HG02678 (cell line): ENCODE results near the gene ZFYVE1.
"Not testable (repeated sequence)": the region's sequence is repeated elsewhere in the genome, so short reads cannot be mapped to it uniquely, and the experiment has no call there.

Experiments
- ATAC-seq: cut with Tn5 transposase; IDR thresholded peaks from one replicate; pipeline ENCODE4 v1.9.1; 2021; ENCODE audit warnings: mild to moderate bottlenecking, moderate library complexity; ENCODE audit not compliant: unreplicated experiment

The ZFYVE1 gene

DNA sequence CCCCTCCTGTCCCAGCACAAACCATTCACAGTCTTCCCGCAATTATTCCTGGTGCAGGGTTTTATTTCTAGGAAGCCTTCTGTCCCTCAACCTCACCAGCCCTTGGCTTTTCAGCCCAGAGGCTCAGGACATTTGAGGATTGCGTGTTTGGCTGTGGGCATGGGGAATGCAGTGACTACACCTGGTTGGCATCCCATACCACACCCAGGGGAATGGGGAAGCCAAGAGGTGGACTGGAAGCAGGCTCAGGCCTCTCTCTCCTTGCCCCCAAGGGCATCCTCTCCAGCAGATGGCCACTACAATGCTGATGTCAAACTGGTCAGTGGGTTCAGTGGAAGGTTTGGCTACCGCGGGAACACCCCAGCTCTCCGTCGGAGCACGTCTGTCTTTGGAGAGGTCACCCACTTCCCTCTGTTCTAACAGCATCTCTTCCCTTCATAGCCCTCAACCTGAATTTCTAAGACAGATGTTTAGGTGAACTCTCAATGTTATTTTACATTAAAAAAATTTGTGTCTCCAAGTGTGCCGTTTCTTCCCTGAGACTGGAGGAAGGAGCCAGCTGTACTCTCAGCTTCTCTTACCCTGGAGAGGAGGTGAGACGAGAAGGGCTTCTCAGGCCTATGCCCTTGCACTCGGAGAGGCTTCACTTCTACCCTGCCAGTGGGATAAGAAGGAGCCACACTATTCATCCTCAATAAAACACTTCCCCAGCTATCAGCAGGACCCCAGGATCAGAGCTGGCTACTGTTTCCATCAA, 65.1 kb downstream of the ZFYVE1 start:
- no peak for ATAC-seq

DNA sequence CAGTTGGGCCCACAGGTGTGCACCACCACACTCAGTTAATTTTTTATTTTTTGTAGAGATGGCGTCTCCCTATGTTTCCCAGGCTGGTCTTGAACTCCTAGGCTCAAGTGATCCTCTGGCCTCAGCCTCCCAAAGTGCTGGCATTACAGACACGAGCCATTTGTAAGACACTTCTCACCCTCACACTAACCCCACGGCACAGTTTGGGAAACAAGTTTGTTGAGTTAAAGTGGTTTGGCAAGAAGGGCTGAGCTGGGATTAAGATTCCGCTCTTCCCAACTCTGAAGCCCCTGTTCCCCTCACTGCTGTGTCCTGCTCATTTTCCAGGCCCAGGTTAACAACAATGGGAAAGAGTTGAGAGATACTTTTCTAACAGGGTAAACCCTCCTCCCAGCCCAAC, 65.9 kb downstream of the ZFYVE1 start:
- ATAC-seq, result not testable (repeated sequence)

DNA sequence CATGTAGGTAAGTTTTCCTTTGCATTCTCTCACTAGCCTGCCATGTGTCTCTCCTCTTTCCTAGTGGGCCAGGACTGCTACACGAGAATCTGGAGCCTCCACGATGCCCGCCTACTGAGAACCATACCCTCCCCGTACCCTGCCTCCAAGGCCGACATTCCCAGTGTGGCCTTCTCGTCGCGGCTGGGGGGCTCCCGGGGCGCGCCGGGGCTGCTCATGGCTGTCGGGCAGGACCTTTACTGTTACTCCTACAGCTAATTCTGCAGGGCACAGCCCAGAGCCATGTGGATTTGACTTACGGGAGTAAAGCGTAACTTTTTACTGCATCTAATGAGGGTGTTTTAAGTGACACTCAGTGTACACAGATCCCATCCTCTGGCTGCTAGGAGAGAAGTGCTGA, 68.4 kb downstream of the ZFYVE1 start:
- no peak for ATAC-seq

DNA sequence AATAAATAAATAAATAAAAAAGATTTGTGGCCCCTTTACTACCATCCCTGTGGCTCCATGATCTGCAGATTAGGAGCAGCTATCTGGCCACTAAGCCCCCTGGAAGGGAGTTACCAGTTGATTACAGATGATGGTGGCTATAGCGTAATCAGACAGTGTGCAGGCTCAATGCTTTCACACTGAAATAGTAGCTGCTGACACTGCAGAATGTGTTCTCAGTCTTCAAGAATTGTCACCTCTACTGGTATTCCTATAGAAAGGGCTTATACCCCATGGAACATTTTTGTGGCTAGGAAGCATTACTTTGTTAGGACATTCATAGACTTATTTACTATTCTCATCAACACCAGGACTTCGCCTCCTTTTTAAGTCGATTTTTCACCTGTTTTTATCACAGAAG, 69.7 kb downstream of the ZFYVE1 start:
- no peak for ATAC-seq

DNA sequence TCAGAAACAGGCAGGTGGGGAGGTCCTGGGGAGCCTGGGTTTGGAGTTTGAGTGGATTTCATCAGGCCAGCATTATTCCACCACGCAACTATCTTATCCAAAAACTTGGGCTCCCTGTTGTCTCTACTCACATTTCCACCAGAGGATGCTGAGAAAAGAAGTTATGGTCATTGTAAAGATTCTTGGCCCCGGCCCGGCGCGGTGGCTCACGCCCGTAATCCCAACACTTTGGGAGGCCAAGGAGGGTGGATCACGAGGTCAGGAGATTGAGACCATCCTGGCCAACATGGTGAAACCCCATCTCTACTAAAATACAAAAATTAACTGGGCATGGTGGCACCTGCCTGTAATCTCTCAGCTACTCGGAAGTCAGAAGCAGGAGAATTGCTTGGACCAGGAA, 70.2 kb downstream of the ZFYVE1 start:
- not testable (repeated sequence) for ATAC-seq

DNA sequence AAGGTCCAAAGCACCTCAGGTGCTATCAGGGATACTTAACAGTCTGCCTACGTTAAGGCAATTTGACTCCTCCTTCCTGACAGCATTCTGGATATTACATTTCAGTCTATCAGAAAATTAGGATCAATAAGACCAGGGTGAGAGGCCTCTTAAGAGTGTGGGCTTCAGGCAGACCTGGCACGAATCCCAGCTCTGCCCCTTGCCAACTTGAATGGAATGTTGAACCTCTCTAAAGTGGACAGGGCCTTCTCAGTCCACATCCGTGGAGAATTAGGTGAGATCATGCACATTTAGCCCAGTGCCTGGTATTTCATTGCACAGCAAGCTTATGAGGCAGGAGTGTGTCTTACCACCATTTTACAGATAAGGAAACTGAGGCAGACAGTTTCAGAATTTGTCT, 74.7 kb downstream of the ZFYVE1 start:
- no peak for ATAC-seq

DNA sequence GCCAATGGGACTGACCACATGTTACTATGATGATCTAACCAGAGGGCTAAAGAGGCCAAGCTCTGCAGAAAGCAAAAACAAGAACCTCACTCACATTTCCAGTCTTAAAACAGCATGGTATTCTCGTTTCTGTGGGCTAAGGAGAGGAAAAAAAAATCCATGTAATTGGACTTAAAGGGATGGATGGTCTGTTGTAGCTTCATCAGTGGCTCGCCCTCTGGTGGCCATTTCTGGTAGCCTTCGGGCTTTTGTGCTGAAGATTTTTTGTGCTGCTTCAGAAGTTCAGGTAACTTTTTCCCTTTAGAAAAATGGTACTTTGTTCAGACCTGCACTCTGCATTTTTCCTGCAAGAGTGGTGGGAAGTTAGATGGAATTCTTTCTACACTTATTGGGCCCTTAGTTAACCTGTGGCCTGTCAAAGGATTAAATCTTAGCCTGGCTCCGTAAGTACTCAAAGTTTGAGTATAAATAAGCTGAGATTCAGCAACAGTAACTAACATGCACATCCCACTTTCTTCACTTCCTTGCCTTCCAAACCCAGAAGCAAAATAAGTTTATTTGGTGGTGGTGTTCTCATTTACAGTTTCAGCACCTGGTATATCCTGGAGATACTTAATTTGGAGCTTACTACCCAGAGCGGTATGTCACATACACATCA, 78.3 kb downstream of the ZFYVE1 start:
- ATAC-seq, result no peak

DNA sequence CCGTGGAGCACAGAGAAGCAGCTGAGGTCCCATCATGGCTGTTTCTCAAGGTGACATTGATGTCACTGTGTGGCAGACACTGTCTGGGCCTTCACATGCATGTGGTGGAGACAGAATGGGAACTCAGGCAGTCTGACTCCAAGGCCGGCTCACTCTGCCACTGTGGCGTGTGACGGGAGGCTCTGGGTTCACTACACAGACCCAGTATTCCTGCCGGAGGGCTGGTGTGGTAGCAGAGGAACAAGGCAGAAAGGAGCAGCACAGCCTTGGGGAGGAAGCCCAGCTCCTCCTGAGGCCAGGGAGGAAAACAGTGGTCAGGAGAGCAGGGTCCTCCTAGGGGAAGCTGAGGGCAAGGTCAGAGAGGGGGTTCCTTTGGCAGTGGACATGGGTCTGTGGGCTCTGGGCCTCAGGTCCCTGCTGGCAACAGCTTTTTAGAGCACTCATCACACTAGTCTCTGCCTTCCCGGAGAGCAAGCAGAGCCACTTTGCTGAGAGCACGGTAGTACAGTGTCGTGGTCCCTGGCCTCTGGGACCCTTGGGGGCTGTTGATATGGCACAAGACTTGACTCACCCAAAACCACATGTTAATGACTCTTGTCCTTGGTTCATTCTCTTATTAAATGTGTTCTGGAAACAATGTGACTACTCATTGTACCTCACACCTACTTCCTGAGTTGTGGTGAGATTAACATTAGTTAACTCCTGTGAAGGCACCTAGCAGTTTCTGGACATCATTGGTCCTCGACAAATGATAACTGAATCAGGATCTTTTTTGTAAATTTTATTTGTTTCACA, 79.3 kb downstream of the ZFYVE1 start:
- ATAC-seq, result no peak

DNA sequence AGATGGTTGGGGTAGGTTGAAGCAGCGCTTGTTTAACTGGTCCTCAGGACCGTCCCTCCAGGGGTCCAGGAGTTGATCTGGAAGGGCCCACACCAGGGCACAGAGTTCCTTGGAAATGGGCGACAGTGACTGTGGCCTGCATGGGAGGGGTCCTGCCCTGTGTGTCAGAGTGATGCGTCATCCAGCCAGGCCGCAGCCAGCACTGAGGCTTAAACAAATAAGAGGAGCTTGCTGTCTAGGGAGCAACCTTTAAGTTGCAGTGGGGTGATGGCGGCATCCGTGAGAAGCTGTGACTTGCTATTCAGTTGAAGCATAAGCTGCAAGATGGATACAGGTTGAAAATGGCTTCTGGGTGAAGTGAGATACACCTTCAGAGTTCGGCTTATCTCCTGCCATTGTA, 80.4 kb downstream of the ZFYVE1 start:
- ATAC-seq, result no peak

DNA sequence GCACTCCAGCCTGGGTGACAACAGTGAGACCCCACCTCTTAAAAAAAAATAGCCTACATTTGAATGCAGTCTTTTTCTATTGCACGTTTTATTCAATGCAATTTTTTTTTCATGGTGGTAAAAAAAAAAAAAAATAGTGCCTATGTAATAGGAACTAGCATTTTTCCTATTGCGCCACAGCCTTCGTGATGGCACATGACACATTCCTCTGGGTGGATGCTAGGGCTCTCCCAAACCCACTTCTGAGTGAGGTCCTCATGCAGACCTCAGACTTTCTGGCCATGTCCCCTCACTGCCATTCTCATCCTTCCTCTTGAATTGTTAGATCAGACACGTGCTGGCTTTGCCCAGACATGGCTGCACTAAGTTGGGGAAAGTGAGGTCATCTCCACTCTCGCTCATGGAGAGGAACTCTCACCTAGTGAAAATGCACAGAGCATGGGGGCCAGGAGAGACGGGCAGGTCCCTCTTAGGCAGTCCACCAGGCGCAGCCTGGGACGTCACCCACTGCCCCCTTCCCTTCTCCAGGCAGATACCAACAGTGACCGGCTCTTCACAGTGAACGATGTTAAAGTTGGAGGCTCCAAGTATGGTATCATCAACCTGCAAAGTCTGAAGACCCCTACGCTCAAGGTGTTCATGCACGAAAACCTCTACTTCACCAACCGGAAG, 81.4 kb downstream of the ZFYVE1 start:
- ATAC-seq, result no peak

DNA sequence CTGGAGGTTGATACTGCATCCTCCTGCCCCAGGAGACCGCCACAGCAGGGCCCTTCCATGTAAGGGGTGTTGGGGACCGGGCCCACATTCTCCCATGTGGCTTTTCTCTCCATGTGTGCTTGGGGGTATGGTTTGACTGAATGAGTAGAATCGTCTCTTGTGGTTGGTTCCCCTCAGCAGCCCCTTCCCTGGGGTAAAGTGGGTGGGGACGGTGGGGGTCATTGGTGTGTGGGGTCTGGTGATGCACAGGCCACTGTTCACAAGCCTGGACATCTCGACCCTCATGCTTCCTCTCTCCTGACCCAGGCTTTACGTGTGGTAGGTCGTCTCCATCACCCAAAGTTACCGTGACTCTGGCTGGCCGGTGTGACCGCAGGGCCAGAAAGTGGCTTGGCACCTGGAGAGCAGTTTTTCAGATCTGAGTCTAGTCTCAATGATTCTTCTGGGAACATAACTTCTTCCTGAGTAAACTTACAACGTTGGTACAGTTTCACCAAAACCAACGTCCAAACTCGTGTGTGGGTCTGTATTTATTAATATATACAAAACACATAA, 83.0 kb downstream of the ZFYVE1 start:
- no peak for ATAC-seq

DNA sequence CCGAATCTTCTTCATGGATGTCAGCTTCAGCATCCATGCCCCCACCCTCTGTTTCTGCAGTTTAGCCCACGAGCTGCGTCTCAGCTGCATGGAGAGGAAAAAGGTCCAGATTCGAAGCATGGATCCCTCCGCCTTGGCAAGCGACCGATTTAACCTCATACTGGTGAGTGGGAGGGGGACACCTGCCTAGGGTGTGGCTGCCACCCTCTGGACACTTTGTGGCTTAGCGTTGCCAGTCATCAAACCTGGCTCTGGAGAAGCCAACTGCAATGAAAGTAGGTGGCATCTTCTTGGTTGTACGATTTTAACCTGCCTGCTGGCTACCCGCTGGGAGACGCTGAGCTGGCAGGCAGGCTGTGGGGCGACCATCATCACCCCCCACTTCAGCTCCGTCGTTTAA, 84.0 kb downstream of the ZFYVE1 start:
- ATAC-seq, result no peak

DNA sequence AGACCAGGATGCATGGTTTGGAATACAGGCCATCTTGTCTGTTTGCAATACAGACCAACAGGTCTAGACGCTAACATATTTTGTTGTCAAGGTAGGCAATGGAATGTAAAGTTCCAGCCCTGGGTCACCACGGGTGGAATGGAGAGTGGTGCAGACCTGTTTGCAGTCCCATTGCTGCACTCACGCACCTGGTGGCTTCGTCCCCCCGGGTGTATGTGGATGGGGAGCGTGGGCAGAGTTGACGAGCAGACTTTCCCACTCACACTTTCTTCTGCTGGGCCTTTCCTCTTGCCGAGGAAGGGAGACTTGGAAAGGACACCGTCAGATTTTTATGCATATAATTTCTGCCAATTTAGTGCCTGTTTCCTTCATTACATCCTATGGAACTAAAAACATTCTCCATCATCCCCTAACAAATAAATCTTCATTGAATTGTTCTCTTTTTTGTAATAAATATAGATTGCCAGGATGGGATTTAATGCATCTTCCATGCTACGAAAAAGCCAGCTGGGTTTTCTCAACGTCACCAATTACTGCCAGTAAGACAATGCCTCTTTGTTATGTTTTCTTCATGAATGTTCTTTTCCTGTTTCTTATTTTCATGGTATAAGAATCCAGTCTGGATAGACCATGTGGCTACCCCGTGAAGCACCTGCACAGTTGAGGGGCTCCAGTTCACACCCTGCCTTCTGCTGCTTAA, 85.5 kb downstream of the ZFYVE1 start:
- no peak for ATAC-seq

DNA sequence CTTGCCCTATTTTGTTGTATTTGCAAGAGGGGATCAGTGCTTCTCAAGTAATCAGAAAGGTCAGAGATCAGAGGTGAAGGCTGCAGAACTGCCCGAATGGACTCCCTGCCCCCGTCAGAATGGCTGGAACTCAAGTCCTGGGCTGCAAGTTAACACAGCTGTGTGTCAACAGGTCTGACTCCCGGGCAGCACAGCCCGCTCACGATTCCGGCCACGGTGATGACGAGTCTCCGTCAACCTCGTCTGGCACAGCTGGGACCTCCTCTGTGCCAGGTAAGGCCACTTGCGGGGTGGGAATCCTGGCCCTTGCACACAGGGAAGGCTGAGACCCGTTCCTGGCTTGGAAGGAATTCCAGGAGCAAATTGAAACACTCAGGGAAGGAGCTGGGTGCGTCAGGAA, 87.3 kb downstream of the ZFYVE1 start:
- ATAC-seq, result no peak

DNA sequence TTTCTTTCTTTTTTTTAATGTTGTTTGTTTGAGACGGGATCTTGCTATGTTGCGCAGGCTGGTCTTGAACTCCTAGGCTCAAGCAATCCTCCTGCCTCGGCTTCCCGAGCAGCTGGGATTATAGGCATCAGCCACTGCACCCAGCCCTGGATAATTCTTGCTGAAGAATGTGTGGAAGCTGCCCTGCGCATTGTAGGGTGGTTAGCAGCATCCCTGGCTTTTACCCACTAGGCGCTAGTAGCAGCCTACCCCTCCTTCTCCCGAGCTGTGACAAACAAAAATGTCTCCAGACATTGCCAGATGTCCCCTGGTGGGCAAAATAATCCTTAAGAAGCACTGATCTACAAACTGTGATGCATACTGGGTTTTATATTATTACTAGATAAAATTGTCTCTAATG, 94.0 kb downstream of the ZFYVE1 start:
- no peak for ATAC-seq

DNA sequence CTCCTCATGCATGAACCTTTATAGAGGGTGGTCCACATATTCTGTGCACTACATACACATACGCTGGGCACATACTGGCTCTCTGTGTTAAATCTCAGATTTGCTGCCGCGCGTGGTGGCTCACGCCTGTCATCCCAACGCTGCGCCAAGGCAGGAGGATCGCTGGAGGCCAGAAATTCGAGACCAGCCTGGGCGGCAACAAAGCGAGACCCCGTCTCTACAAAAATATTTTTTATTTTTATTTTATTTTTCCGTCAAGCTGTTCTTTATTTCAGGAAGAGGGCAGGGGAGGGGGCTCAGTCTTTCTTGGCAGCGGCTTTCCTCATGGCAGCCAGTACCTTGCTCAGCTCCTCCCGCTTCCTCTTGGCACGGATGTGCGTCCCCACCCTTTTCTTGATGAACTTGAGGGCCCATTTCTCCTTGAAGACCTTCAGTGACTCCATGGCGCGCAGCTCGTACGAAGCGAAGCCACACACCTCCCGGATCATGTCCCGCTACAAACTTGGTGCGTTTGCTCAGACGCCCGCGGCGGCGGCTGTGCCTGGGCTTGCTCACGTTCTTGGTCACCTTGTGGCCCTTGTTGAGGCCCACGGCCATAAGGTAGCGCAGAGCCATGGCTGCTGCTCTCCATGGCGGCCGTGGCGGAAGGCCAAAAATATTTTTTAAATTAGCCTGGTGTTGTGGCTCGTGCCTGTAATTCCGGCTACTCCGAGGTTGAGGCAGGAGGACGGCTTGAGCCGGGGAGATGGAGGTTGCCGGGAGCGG, 97.4 kb downstream of the ZFYVE1 start:
- ATAC-seq, result no peak

DNA sequence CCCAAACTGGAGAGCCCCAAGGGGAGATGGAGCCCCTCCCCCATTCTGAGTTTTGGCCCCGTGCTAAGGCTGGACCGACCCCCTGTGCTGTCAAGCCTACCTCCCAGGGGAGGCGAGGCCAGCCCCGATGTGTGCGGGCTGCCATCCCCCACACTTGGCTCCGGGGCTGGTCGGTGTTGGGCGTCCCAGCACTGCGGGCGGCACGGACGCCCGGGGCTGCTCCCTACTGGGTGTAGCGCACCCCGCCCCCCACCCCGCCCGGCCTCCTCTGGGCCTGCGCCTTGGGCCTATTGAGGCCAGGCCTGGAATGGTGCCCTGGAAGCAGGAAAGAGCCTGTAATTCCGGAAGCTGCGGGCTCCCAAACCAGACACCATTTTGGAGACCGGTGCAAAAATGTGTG, 98.0 kb downstream of the ZFYVE1 start:
- ATAC-seq, result no peak

DNA sequence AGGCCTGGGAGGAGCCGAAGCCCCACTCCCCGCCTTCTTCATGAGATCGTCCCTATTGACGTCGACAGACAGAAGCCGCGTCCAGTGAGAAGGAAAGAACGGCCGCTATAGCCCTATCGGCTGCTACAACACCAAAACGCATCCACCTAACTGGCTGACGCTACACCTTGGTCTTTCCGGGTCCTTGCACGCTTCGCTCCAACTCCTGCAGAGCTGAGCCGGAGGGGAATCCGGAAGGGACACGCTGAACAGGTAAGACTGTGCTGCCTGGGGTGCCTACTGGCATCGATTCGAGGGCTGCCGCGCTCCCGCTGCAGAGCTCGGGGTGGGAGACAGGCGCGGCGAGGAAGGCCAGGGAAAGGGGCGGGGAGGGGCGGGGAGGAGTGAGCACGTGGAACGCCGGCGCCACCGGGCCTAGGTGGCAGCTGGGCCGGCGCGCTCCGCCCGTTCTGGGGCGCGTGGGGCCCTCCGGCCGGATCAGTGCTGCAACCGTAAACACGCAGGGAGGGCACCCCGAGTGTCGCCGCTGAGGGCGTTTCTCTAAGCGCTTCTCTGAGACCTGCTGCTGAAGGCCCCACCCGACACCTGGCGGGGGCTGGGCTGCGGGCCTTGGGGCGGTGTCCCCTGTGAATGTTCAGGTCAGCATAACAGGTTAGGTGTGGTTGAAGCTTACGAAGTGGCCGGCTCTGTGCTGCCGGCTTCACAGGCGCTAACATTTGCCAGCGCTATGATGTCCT, 100.4 kb downstream of the ZFYVE1 start, which contains the start of gene DCAF4:
Gene DCAF4 (plus strand): TSS at position 173 of the 737 bp plus-strand sequence. CDS start 11,515 bp downstream, outside the sequence.
- ATAC-seq, result peak; percentile 98

DNA sequence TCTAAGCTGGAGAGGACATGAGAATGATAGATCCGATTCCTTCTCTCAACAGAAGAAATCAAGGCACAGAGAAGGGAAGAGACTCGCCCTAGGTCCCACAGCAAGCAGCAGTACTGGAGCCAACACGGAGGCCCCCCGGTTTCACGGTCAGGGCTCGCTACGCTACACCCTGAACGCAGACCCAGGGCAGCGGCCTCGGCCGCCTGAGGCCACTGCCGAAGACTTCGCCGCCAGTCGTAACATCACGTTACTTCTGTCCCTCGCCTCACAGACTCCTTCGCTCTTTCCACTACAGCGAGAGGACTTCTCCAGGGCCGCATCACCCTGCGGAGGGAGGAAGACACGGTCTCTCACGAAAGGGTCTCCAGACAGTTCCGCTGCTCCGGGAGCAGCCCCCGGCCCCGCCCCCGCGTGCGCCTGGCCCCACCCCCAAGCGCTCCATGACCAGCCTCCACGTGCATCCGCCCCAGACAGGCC, 101.1 kb downstream of the ZFYVE1 start:
- peak; percentile 18 for ATAC-seq
